Pancreas (tissue), 10 donors: ENCODE results near the gene PLEKHM3. TPM values are rescaled to one million over a fixed set of nuclear protein-coding genes. Genes with fewer than 3 reads are reported as not detected.
A peak's percentile ranks its signal among the peaks of the same experiment; 100 is the strongest.

Experiments
- ATAC-seq, 4 donors: fragments of 200-7000 bp; cut with Tn5 transposase; one replicate each; pipeline versions ENCODE4 v1.8.0 to v1.9.1; 2020; ENCODE audit warnings: mild to moderate bottlenecking in 4 of 4, moderate library complexity in 4 of 4
- DNase-seq, 6 donors: peaks; one replicate each; pipeline ENCODE4 v3.0.0-alpha.2; 2020
- FAIRE-seq: peaks from 2 replicates; lab custom pipeline; 2012; peaks lifted over from hg19 to GRCh38; lab: Jason Lieb, UNC
- H3K27ac ChIP-seq, 4 donors: fragments of 200-600 bp; sonication (generic); 1 replicate in 3 of 4; 2 replicates in 1 of 4; pipeline versions ENCODE4 v1.5.0 to v1.8.0; 2020
- H3K27me3 ChIP-seq, 4 donors: fragments of 200-600 bp; one replicate each; pipeline ENCODE4 v1.8.0; 2021
- H3K36me3 ChIP-seq, 3 donors: fragments of 200-600 bp; sonication (generic) in 1 of 3; one replicate each; pipeline versions ENCODE4 v1.5.0 to v1.8.0; 2020 to 2021
- H3K4me1 ChIP-seq, 3 donors: fragments of 200-600 bp; one replicate each; pipeline ENCODE4 v1.8.0; 2021
- H3K4me3 ChIP-seq, 4 donors: fragments of 200-600 bp; sonication (generic) in 2 of 4; one replicate each; pipeline versions ENCODE4 v1.5.0 to v1.8.0; 2020 to 2021
- H3K9me3 ChIP-seq, 4 donors: fragments of 200-600 bp; one replicate each; pipeline ENCODE4 v1.8.0; 2021
- CTCF ChIP-seq, 4 donors: fragments of 200-600 bp; sonication (generic) in 3 of 4; IDR thresholded peaks; one replicate each; pipeline versions ENCODE4 v1.5.0 to v1.8.0; 2021; ENCODE audit warnings: antibody characterized with exemption in 4 of 4
- WGBS, 2 donors: extraction: QIAGEN DNeasy Blood & Tissue Kit; methylation state at CpG; one replicate each; pipeline ENCODE4 v1.1.7; 2013; 5-methylcytosine and 5-hydroxymethylcytosine counted together
- intact Hi-C, 3 donors: fragments of 100-400 bp; cut with DNase I; formaldehyde crosslinking; loops; one replicate each; pipeline versions ENCODE4 v1.11.1 to v1.14.2; 2022
- polyA plus RNA-seq, 2 donors: library from polyadenylated mRNA; stranded (reverse); fragments of 200-250 nt; gene quantifications; one replicate each; pipeline ENCODE4 v1.2.3, GENCODE V29; 2013
- total RNA-seq, 6 donors: library from RNA; stranded (reverse); fragmentation: NEBNext Ultra II Directional in 4 of 6; extraction: Animal tissue kit (Norgen Biotek cat#: 25700) in 4 of 6; gene quantifications; one replicate each; pipeline versions ENCODE4 v1.2.1 to v1.2.4, GENCODE V29; 2021 to 2023
- donor health status: healthy with polysubstance abuse.
- donor health status: DM: no; HTN: no; CAD: no; lungs with moderate emphysema.
- donor health status: DM: no; HTN: no; CAD: no.
- donor health status: control.
- donor health status: control.
- donor health status: Bipolar disorder and iron deficiency.
- donor health status: DM: yes; HTN: yes; CAD: no.
- donor health status: DM: no; HTN: no; CAD: no.
- donor health status: DM: no; HTN: no; CAD: no.
- donor health status: DM: yes; HTN: yes; CAD: no.

Gene PLEKHM3
- total and polyA plus RNA-seq, 8 donors = 3.0 to 10.2 (median 5.4) TPM

- Histone ChIP-seq H3K27me3 (no peaks in the 10 kb centered on the region), H3K4me3 (no peak overlapping the region), H3K27ac (peak overlapping the region in 2 of 4 donors; percentile 22 to 37), H3K9me3 (no peaks in the 10 kb centered on the region), H3K36me3 (no peaks in the 10 kb centered on the region), H3K4me1 (peaks cover 6 to 16% (median 11%) of the 10 kb centered on the region in 3 donors)
- DNase-seq (peak in 1 of 6 donors; percentile 29), ATAC-seq (peak; percentile 46 to 82 (median 65)), FAIRE-seq (no peak)
- 25 to 32% methylated on average over 3 of the region's 3 CpGs for WGBS, 2 donors
- intact Hi-C loops = no loop called here
- TF ChIP-seq CTCF (IDR thresholded peaks at IDR 0.05) = no peak
Observed at GRCh38 chr2:207775473-207775872, 249.9 kb downstream of the PLEKHM3 start.

GRCh38 chr2:207772844-207773205 is 252.5 kb downstream of the PLEKHM3 start:
- ATAC-seq (no peak), DNase-seq (no peak), FAIRE-seq (no peak)
- TF ChIP-seq CTCF (IDR thresholded peaks at IDR 0.05) = no peak
- H3K27me3 ChIP-seq = no peaks in the 10 kb centered on the region
- 91 to 93% methylated on average over 13 of the region's 13 CpGs for WGBS, 2 donors
- H3K9me3 ChIP-seq = no peaks in the 10 kb centered on the region
- intact Hi-C loops = no loop called here
- H3K36me3 ChIP-seq = no peaks in the 10 kb centered on the region
- peaks cover 11 to 15% (median 13%) of the 10 kb centered on the region in 3 donors for H3K4me1 ChIP-seq
- H3K4me3 ChIP-seq = no peak overlapping the region
- H3K27ac ChIP-seq = no peak overlapping the region

- FAIRE-seq (no peak), DNase-seq (peak in 2 of 6 donors; percentile 31 to 39), ATAC-seq (no peak)
- no peak for TF ChIP-seq CTCF (IDR thresholded peaks at IDR 0.05)
- intact Hi-C loops = no loop called here
- Histone ChIP-seq H3K4me3 (no peak overlapping the region), H3K36me3 (peaks cover 0 to 3% (median 0%) of the 10 kb centered on the region in 3 donors), H3K4me1 (peaks cover 11 to 20% (median 13%) of the 10 kb centered on the region in 3 donors), H3K27me3 (no peaks in the 10 kb centered on the region), H3K27ac (no peak overlapping the region), H3K9me3 (no peaks in the 10 kb centered on the region)
- 82% methylated on average over 13 of the region's 13 CpGs for WGBS, 2 donors
Observed at GRCh38 chr2:207772081-207772843, 253.1 kb downstream of the PLEKHM3 start.

GRCh38 chr2:207771421-207771820 is 253.9 kb downstream of the PLEKHM3 start:
- Histone ChIP-seq H3K27ac (no peak overlapping the region), H3K9me3 (no peaks in the 10 kb centered on the region), H3K4me1 (peaks cover 11 to 27% (median 16%) of the 10 kb centered on the region in 3 donors), H3K36me3 (peaks cover 0 to 7% (median 0%) of the 10 kb centered on the region in 3 donors), H3K27me3 (no peaks in the 10 kb centered on the region), H3K4me3 (peak overlapping the region in 1 of 4 donors; percentile 90)
- 73 to 78% methylated on average over 14 of the region's 14 CpGs for WGBS, 2 donors
- ATAC-seq = no peak
- TF ChIP-seq CTCF (IDR thresholded peaks at IDR 0.05) = no peak
- FAIRE-seq = no peak
- no peak for DNase-seq
- intact Hi-C loops = no loop called here

Other genes starting within 250 kb of the PLEKHM3 start
- not detected for gene CRYGD, start 99.0 kb upstream of the PLEKHM3 start, total RNA-seq
- under 1 TPM in 1 of 2 donors, not detected in 1; 0.28 TPM for gene CRYGD, start 99.0 kb upstream of the PLEKHM3 start, polyA plus RNA-seq
- not detected for gene CRYGC, start 104.3 kb upstream of the PLEKHM3 start, total RNA-seq
- not detected for gene CRYGC, start 104.3 kb upstream of the PLEKHM3 start, polyA plus RNA-seq
- not detected for gene CRYGB, start 120.6 kb upstream of the PLEKHM3 start, total RNA-seq
- not detected for gene CRYGB, start 120.6 kb upstream of the PLEKHM3 start, polyA plus RNA-seq
- not detected for gene CRYGA, start 138.1 kb upstream of the PLEKHM3 start, total RNA-seq
- not detected for gene CRYGA, start 138.1 kb upstream of the PLEKHM3 start, polyA plus RNA-seq
- gene C2orf80, start 164.5 kb upstream of the PLEKHM3 start, total RNA-seq = not detected
- gene C2orf80, start 164.5 kb upstream of the PLEKHM3 start, polyA plus RNA-seq = not detected
- gene IDH1, start 229.5 kb upstream of the PLEKHM3 start, total RNA-seq = 10 to 100 TPM; 16.7 to 57.8 (median 43.1) TPM
- 10 to 100 TPM; 14.2 to 24.5 TPM for gene IDH1, start 229.5 kb upstream of the PLEKHM3 start, polyA plus RNA-seq
- 10 to 100 TPM; 11.5 to 16.1 (median 14.2) TPM for gene PIKFYVE, start 240.7 kb upstream of the PLEKHM3 start, total RNA-seq
- 1 to 10 TPM; 6.0 to 7.3 TPM for gene PIKFYVE, start 240.7 kb upstream of the PLEKHM3 start, polyA plus RNA-seq